ENCODE data around the gene HMGCS2. TPM values are rescaled to one million over a fixed set of nuclear protein-coding genes. Genes with fewer than 3 reads are reported as not detected.

The HMGCS2 gene
- polyA plus RNA-seq, 2 of the 4 experiments (the other 2 are of a cell fraction), result not detected

- no peak for DNase-seq (ENCODE audit: low read depth in 1 of 2, low spot score in 1 of 2)
- POLR2A ChIA-PET, result no interaction called here
- Histone ChIP-seq H3K4me1 (no peaks in the 10 kb centered on the region), H3K27ac (no peak overlapping the region), H3K4me2 (no peak overlapping the region), H3K4me3 (no peak overlapping the region), H3K9me3 (no peaks in the 10 kb centered on the region)
- FAIRE-seq, result no peak
- no peak for ATAC-seq
- CTCF ChIA-PET, result interaction anchor here (1.4 kb wide), 1 partner anchor 14 kb away, joined by 6 read pairs; no protein-coding TSS in a partner anchor
- 50% methylated on average over 3 of the region's 3 CpGs for WGBS (ENCODE audit: missing lambda C conversion rate)
- TF ChIP-seq CHD4 (IDR thresholded peaks at IDR 0.05; ENCODE audit: borderline replicate concordance), result no peak
- no peak for TF ChIP-seq HDAC2 (IDR thresholded peaks at IDR 0.05)
- no peak for TF ChIP-seq HMGXB4 (CRISPR knock-in tag; IDR thresholded peaks at IDR 0.05; ENCODE audit: borderline replicate concordance)
- TF ChIP-seq ELK1 (IDR thresholded peaks at IDR 0.05; ENCODE audit: low read depth, low read length), result no peak
- TF ChIP-seq, protein P1, sequence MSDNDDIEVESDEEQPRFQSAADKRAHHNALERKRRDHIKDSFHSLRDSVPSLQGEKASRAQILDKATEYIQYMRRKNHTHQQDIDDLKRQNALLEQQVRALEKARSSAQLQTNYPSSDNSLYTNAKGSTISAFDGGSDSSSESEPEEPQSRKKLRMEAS (IDR thresholded peaks at IDR 0.05), result no peak
Observed at GRCh38 chr1:119794876-119795240, 26.2 kb upstream of the HMGCS2 start.

DNA sequence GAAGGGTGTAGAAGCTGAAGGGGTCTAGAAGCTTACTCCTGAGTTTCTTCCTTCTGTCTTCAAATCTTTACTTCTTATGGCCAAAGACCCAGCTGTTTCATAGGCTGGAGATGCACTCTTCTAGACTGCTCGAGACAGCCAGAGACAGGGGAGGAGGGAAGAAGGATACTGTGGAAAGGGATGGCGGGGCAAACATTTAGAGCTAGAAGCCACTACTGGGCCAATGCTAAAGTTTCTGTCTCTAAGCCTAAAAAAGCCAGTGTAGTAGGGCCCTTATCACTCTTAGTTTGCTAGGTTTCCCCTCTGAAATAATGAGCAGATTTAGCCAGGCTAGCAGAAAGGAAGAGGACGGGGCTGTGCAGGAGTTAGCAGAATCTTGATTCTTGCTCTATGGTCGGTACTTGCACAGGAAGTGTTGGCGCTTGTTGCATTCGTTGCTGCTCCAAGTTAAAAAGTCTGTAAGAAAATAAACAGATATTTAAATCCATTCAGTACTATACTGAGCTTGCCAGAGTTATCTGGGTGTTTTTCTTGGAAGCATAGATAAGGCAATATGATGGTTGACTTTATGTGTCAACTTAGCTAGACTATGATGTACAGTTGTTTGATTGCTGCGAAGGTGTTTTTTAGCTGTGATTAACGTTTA, 25.6 kb upstream of the HMGCS2 start:
- FAIRE-seq (no peak), ATAC-seq (no peak), DNase-seq (ENCODE audit: low read depth in 1 of 2, low spot score in 1 of 2) (no peak)
- TF ChIP-seq CTCF (IDR thresholded peaks at IDR 0.05) (no peak), HOXB5 (CRISPR knock-in tag; IDR thresholded peaks at IDR 0.05) (no peak), FOSB (CRISPR knock-in tag; IDR thresholded peaks at IDR 0.05) (no peak), RCOR1 (IDR thresholded peaks at IDR 0.05; ENCODE audit: low read depth, low read length) (no peak), JUN (IDR thresholded peaks at IDR 0.05) (no peak), SREBF2 (IDR thresholded peaks at IDR 0.05) (no peak), HOXA7 (CRISPR knock-in tag; IDR thresholded peaks at IDR 0.05) (no peak), HMGXB4 (CRISPR knock-in tag; IDR thresholded peaks at IDR 0.05; ENCODE audit: borderline replicate concordance) (no peak), NFE2L2 (conservative IDR thresholded peaks at IDR 0.05; ENCODE audit: low read length) (no peak)
- TF ChIP-seq, protein P2, sequence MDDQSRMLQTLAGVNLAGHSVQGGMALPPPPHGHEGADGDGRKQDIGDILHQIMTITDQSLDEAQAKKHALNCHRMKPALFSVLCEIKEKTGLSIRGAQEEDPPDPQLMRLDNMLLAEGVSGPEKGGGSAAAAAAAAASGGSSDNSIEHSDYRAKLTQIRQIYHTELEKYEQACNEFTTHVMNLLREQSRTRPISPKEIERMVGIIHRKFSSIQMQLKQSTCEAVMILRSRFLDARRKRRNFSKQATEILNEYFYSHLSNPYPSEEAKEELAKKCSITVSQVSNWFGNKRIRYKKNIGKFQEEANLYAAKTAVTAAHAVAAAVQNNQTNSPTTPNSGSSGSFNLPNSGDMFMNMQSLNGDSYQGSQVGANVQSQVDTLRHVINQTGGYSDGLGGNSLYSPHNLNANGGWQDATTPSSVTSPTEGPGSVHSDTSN (IDR thresholded peaks at IDR 0.05), result no peak
- TF ChIP-seq, protein P3, sequence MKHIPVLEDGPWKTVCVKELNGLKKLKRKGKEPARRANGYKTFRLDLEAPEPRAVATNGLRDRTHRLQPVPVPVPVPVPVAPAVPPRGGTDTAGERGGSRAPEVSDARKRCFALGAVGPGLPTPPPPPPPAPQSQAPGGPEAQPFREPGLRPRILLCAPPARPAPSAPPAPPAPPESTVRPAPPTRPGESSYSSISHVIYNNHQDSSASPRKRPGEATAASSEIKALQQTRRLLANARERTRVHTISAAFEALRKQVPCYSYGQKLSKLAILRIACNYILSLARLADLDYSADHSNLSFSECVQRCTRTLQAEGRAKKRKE (CRISPR knock-in tag; IDR thresholded peaks at IDR 0.05; ENCODE audit: low read depth), result no peak
- TF ChIP-seq, protein P4, sequence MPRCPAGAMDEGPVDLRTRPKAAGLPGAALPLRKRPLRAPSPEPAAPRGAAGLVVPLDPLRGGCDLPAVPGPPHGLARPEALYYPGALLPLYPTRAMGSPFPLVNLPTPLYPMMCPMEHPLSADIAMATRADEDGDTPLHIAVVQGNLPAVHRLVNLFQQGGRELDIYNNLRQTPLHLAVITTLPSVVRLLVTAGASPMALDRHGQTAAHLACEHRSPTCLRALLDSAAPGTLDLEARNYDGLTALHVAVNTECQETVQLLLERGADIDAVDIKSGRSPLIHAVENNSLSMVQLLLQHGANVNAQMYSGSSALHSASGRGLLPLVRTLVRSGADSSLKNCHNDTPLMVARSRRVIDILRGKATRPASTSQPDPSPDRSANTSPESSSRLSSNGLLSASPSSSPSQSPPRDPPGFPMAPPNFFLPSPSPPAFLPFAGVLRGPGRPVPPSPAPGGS (IDR thresholded peaks at IDR 0.05), result no peak
- TF ChIP-seq, protein P5, sequence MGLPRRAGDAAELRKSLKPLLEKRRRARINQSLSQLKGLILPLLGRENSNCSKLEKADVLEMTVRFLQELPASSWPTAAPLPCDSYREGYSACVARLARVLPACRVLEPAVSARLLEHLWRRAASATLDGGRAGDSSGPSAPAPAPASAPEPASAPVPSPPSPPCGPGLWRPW (IDR thresholded peaks at IDR 0.05), result no peak
- CTCF ChIA-PET, result interaction anchor here (1.4 to 1.5 kb wide), 2 partner anchors 12 to 15 kb away, joined by 3 to 6 read pairs; no protein-coding TSS in a partner anchor
- Histone ChIP-seq H3K27ac (no peak overlapping the region), H3K4me1 (no peaks in the 10 kb centered on the region), H3K9me3 (no peaks in the 10 kb centered on the region), H3K4me2 (no peak overlapping the region), H3K4me3 (no peak overlapping the region)
- POLR2A ChIA-PET, result no interaction called here
- 61% methylated on average over 8 of the region's 8 CpGs for WGBS (ENCODE audit: missing lambda C conversion rate)

Data from A549 (cell line).